ENCODE measurements around the gene ARL3. TPM values are rescaled to one million over a fixed set of nuclear protein-coding genes. Genes with fewer than 3 reads are reported as not detected.

The ARL3 gene
- total RNA-seq, 1 experiment from 2014 or later = 20.7 TPM

GRCh38 chr10:102648889-102649796, 65.1 kb downstream of the ARL3 start:
- BruUV-seq (replicated peaks) = no TSS peak
- H3K27ac ChIP-seq (ENCODE audit: low read length) = no peak overlapping the region
- ChIA-PET POLR2A (no interaction called here), CTCF (no interaction called here)
- DNase-seq (ENCODE audit: low read depth, low spot score) (no peak), ATAC-seq (no peak)
- TF ChIP-seq REST (IDR thresholded peaks at IDR 0.05; ENCODE audit: insufficient read depth in 1 of 2, low read depth in 2 of 2, low read length in 1 of 2) (no peak), POLR2AphosphoS5 (IDR thresholded peaks at IDR 0.05; ENCODE audit: low read depth, low read length) (no peak), TCF7L2 (IDR thresholded peaks at IDR 0.05; ENCODE audit: low read depth, low read length) (no peak), CTCF (IDR thresholded peaks at IDR 0.05) (no peak), SIN3A (IDR thresholded peaks at IDR 0.05; ENCODE audit: borderline replicate concordance, insufficient read depth, low read depth, low read length) (no peak)
- peaks cover 49% of the 10 kb centered on the region for H3K4me1 ChIP-seq (ENCODE audit: control insufficient read depth, insufficient read depth, low read length)
- H3K36me3 ChIP-seq (ENCODE audit: control insufficient read depth, insufficient read depth, low read length) = peaks cover 7% of the 10 kb centered on the region; the same call in 1 of the 2 replicates
- in situ Hi-C loops (cut with HindIII; ENCODE audit: low pct_unique_long_range_greater_than_20kb, low sequenced_read_pairs) (no loop called here), intact Hi-C loops (cut with micrococcal nuclease; ENCODE audit: unreplicated experiment) (no loop called here)
- no peaks in the 10 kb centered on the region for H3K9me3 ChIP-seq (ENCODE audit: control insufficient read depth, insufficient read depth, low read depth, low read length)
- no peaks in the 10 kb centered on the region for H3K27me3 ChIP-seq (ENCODE audit: control insufficient read depth, insufficient read depth, low read length)
- H3K4me3 ChIP-seq (ENCODE audit: low read depth in 2 of 2, low read length in 2 of 2) = no peak overlapping the region

- Histone ChIP-seq H3K4me1 (ENCODE audit: control insufficient read depth, insufficient read depth, low read length) (peaks cover 49% of the 10 kb centered on the region), H3K36me3 (ENCODE audit: control insufficient read depth, insufficient read depth, low read length) (peaks cover 7% of the 10 kb centered on the region; the same call in 1 of the 2 replicates), H3K27ac (ENCODE audit: low read length) (no peak overlapping the region), H3K27me3 (ENCODE audit: control insufficient read depth, insufficient read depth, low read length) (no peaks in the 10 kb centered on the region), H3K4me3 (ENCODE audit: low read depth in 2 of 2, low read length in 2 of 2) (no peak overlapping the region), H3K9me3 (ENCODE audit: control insufficient read depth, insufficient read depth, low read depth, low read length) (no peaks in the 10 kb centered on the region)
- CTCF ChIA-PET = no interaction called here
- in situ Hi-C loops (cut with HindIII; ENCODE audit: low pct_unique_long_range_greater_than_20kb, low sequenced_read_pairs) (no loop called here), intact Hi-C loops (cut with micrococcal nuclease; ENCODE audit: unreplicated experiment) (no loop called here)
- no peak for DNase-seq (ENCODE audit: low read depth, low spot score)
- TF ChIP-seq POLR2AphosphoS5 (IDR thresholded peaks at IDR 0.05; ENCODE audit: low read depth, low read length) (no peak), REST (IDR thresholded peaks at IDR 0.05; ENCODE audit: insufficient read depth in 1 of 2, low read depth in 2 of 2, low read length in 1 of 2) (no peak), SIN3A (IDR thresholded peaks at IDR 0.05; ENCODE audit: borderline replicate concordance, insufficient read depth, low read depth, low read length) (no peak), CTCF (IDR thresholded peaks at IDR 0.05) (no peak), TCF7L2 (IDR thresholded peaks at IDR 0.05; ENCODE audit: low read depth, low read length) (no peak)
- POLR2A ChIA-PET = no interaction called here
- ATAC-seq = no peak
- BruUV-seq (replicated peaks) = no TSS peak
Observed at GRCh38 chr10:102648269-102648888, 65.8 kb downstream of the ARL3 start.
